Endothelial cell (in vitro differentiated cells): Measurements from ENCODE around the gene NOX5. TPM values are rescaled to one million over a fixed set of nuclear protein-coding genes. Genes with fewer than 3 reads are reported as not detected.

ENCODE experiments used
- DNase-seq: peaks from one replicate; pipeline ENCODE4 v3.0.0; 2021; ENCODE audit warnings: low spot score
- H3K27ac Mint-ChIP-seq: one replicate; pipeline ENCODE4 v1.8.0; 2021; ENCODE audit warnings: mixed read lengths, inconsistent platforms; ENCODE audit not compliant: unreplicated experiment
- H3K27me3 Mint-ChIP-seq: one replicate; pipeline ENCODE4 v1.8.0; 2021; ENCODE audit warnings: mild to moderate bottlenecking, moderate library complexity, mixed read lengths, inconsistent platforms; ENCODE audit not compliant: unreplicated experiment
- H3K36me3 Mint-ChIP-seq: one replicate; pipeline ENCODE4 v1.8.0; 2021; ENCODE audit warnings: mild to moderate bottlenecking, low read depth, mixed read lengths, inconsistent platforms; ENCODE audit not compliant: unreplicated experiment
- H3K4me1 Mint-ChIP-seq: one replicate; pipeline ENCODE4 v1.8.0; 2021; ENCODE audit warnings: mild to moderate bottlenecking, mixed read lengths, inconsistent platforms; ENCODE audit not compliant: unreplicated experiment
- H3K4me3 Mint-ChIP-seq: one replicate; pipeline ENCODE4 v1.8.0; 2021; ENCODE audit warnings: mild to moderate bottlenecking, mixed read lengths, inconsistent platforms; ENCODE audit not compliant: unreplicated experiment
- H3K9me3 Mint-ChIP-seq: one replicate; pipeline ENCODE4 v1.8.0; 2021; ENCODE audit warnings: mixed read lengths, inconsistent platforms; ENCODE audit not compliant: unreplicated experiment
- CTCF ChIP-seq: fragments of 200-600 bp; sonication (generic); IDR thresholded peaks from one replicate; pipeline ENCODE4 v1.5.0; 2021; ENCODE audit warnings: antibody characterized with exemption; ENCODE audit not compliant: unreplicated experiment
- total RNA-seq: library from RNA; stranded (reverse); fragmentation: NEBNext Ultra II Directional; extraction: Animal tissue kit (Norgen Biotek cat#: 25700); gene quantifications from one replicate; pipeline ENCODE4 v1.2.1, GENCODE V29; 2021; ENCODE audit not compliant: unreplicated experiment

The NOX5 gene
- total RNA-seq, 1 donor from 2014 or later, result not detected

GRCh38 chr15:69059557-69059943 is 45.1 kb downstream of the NOX5 start:
- no peak for TF ChIP-seq CTCF
- H3K36me3 Mint-ChIP-seq, result no peaks in the 10 kb centered on the region
- peaks cover 7% of the 10 kb centered on the region for H3K27me3 Mint-ChIP-seq
- no peak overlapping the region for H3K27ac Mint-ChIP-seq
- no peak for DNase-seq
- H3K9me3 Mint-ChIP-seq, result no peaks in the 10 kb centered on the region
- no peak overlapping the region for H3K4me3 Mint-ChIP-seq
- H3K4me1 Mint-ChIP-seq, result peaks cover 3% of the 10 kb centered on the region

- Mint-ChIP-seq H3K27me3 (peaks cover 7% of the 10 kb centered on the region), H3K27ac (no peak overlapping the region), H3K4me3 (no peak overlapping the region), H3K36me3 (no peaks in the 10 kb centered on the region), H3K9me3 (no peaks in the 10 kb centered on the region), H3K4me1 (peaks cover 3% of the 10 kb centered on the region)
- no peak for DNase-seq
- TF ChIP-seq CTCF, result no peak
Measured at GRCh38 chr15:69060041-69060481, 45.6 kb downstream of the NOX5 start.

- H3K4me1 Mint-ChIP-seq, result peaks cover 3% of the 10 kb centered on the region
- DNase-seq, result no peak
- H3K36me3 Mint-ChIP-seq, result no peaks in the 10 kb centered on the region
- no peak for TF ChIP-seq CTCF
- H3K27ac Mint-ChIP-seq, result no peak overlapping the region
- peaks cover 7% of the 10 kb centered on the region for H3K27me3 Mint-ChIP-seq
- H3K9me3 Mint-ChIP-seq, result no peaks in the 10 kb centered on the region
- H3K4me3 Mint-ChIP-seq, result no peak overlapping the region
Measured at GRCh38 chr15:69060744-69061143, 46.2 kb downstream of the NOX5 start.

GRCh38 chr15:69061414-69061842 is 46.9 kb downstream of the NOX5 start:
- Mint-ChIP-seq H3K36me3 (no peaks in the 10 kb centered on the region), H3K4me1 (peaks cover 3% of the 10 kb centered on the region), H3K27ac (no peak overlapping the region), H3K4me3 (no peak overlapping the region), H3K27me3 (peaks cover 5% of the 10 kb centered on the region), H3K9me3 (no peaks in the 10 kb centered on the region)
- no peak for DNase-seq
- TF ChIP-seq CTCF, result no peak

- Mint-ChIP-seq H3K27ac (no peak overlapping the region), H3K36me3 (no peaks in the 10 kb centered on the region), H3K4me3 (no peak overlapping the region), H3K9me3 (no peaks in the 10 kb centered on the region), H3K4me1 (no peaks in the 10 kb centered on the region), H3K27me3 (peaks cover 6% of the 10 kb centered on the region)
- TF ChIP-seq CTCF, result no peak
- no peak for DNase-seq
Measured at GRCh38 chr15:69064649-69065048, 50.2 kb downstream of the NOX5 start.
